RWPE2 (cell line): ENCODE results near the gene CRHR1.

Source experiments
- ATAC-seq: fragments of 200-7000 bp; cut with Tn5 transposase; 3 replicates; pipeline ENCODE4 v1.9.1; 2021; ENCODE audit warnings: low read depth
- DNase-seq: peaks from one replicate; pipeline ENCODE4 v3.0.0-alpha.2; 2020; ENCODE audit warnings: low spot score
- H3K27ac ChIP-seq: fragments of 450-650 bp; 2 replicates; pipeline ENCODE4 v1.5.1; 2017; ENCODE audit warnings: mild to moderate bottlenecking; ENCODE audit not compliant: poor library complexity, severe bottlenecking
- H3K27me3 ChIP-seq: fragments of 250-450 bp; sonication (Bioruptor Pico); 2 replicates; pipeline ENCODE4 v1.5.1; 2021; ENCODE audit warnings: mild to moderate bottlenecking, moderate library complexity; ENCODE audit not compliant: insufficient read depth, poor library complexity, severe bottlenecking
- H3K36me3 ChIP-seq: fragments of 250-450 bp; sonication (Bioruptor Pico); 2 replicates; pipeline ENCODE4 v1.5.1; 2020; ENCODE audit warnings: low read depth, mild to moderate bottlenecking, moderate library complexity
- H3K4me1 ChIP-seq: fragments of 250-450 bp; sonication (Bioruptor Pico); 2 replicates; pipeline ENCODE4 v1.5.1; 2021; ENCODE audit warnings: mild to moderate bottlenecking, moderate library complexity; ENCODE audit not compliant: insufficient read depth, poor library complexity, severe bottlenecking
- H3K4me3 ChIP-seq: fragments of 250-450 bp; sonication (Bioruptor Pico); 2 replicates; pipeline ENCODE4 v1.5.1; 2021; ENCODE audit warnings: mild to moderate bottlenecking, moderate library complexity; ENCODE audit not compliant: severe bottlenecking
- H3K9me3 ChIP-seq: fragments of 250-450 bp; sonication (Bioruptor Pico); 2 replicates; pipeline ENCODE4 v1.5.1; 2021; ENCODE audit warnings: mild to moderate bottlenecking, moderate library complexity; ENCODE audit not compliant: severe bottlenecking
- TF ChIP-seq, protein P1 (sequence below): fragments of 450-650 bp; IDR thresholded peaks from one replicate; pipeline ENCODE4 v1.5.1; 2017; ENCODE audit warnings: mild to moderate bottlenecking, moderate library complexity; ENCODE audit not compliant: poor library complexity, severe bottlenecking

CRHR1 gene

DNA sequence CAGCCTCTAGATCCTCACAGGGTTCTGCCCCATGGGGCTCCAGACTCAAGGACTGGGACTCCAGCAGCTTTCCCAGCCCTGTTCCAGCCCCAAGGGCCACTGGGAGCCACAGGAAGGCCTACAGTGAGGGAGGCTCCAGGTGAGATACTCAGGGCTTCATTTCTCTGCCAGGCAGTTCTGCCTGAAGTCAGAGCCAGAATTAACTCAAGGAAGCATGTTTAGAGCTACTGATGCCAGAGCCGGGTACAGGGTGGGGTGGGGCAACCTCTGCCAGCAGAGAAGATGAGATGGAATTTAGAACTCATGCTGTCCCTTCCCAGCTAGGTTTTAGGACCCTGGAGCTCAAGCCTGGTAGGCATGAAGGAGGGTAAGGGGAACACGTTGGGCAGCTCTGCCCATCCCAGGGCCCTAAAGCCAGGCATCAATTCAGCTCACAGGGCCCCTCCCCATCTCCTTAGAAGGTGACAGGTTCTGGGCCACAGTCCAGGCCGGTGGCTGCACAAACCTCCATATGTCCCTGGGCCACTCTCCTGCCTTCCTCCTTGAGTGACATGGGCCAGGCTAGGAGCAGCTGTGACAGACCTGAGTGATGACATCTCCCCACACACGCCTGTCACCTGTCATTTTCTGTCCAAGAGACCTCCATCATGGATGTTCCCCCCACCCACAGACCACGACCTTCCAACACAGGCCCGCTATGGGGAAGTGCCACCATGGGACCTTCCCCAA lies 36.1 kb downstream of the CRHR1 start:
- Histone ChIP-seq H3K9me3 (no peaks in the 10 kb centered on the region), H3K36me3 (no peaks in the 10 kb centered on the region), H3K27me3 (no peaks in the 10 kb centered on the region), H3K27ac (no peak overlapping the region), H3K4me1 (no peaks in the 10 kb centered on the region), H3K4me3 (no peak overlapping the region)
- no peak for ATAC-seq
- DNase-seq = no peak
- TF ChIP-seq, protein P1, sequence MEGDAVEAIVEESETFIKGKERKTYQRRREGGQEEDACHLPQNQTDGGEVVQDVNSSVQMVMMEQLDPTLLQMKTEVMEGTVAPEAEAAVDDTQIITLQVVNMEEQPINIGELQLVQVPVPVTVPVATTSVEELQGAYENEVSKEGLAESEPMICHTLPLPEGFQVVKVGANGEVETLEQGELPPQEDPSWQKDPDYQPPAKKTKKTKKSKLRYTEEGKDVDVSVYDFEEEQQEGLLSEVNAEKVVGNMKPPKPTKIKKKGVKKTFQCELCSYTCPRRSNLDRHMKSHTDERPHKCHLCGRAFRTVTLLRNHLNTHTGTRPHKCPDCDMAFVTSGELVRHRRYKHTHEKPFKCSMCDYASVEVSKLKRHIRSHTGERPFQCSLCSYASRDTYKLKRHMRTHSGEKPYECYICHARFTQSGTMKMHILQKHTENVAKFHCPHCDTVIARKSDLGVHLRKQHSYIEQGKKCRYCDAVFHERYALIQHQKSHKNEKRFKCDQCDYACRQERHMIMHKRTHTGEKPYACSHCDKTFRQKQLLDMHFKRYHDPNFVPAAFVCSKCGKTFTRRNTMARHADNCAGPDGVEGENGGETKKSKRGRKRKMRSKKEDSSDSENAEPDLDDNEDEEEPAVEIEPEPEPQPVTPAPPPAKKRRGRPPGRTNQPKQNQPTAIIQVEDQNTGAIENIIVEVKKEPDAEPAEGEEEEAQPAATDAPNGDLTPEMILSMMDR = no peak

DNA sequence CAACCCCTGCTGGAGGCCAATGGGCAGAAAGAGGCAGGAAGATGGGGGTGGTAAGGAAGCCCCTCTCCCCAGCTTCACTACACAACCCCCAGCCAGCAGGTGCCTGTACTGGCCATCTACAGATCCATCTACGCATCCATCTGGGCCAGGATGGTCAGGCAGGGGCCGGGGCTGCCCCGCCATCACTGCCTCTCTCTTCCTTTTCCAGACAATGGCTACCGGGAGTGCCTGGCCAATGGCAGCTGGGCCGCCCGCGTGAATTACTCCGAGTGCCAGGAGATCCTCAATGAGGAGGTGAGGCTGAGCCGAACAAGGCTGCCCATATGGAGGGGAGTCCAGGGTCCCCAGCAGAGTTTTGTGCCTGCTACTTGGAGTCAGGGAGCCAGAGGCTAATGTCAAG lies 37.0 kb downstream of the CRHR1 start:
- DNase-seq (no peak), ATAC-seq (no peak)
- H3K27me3 ChIP-seq = no peaks in the 10 kb centered on the region
- no peak overlapping the region for H3K27ac ChIP-seq
- H3K9me3 ChIP-seq = no peaks in the 10 kb centered on the region
- H3K4me3 ChIP-seq = no peak overlapping the region
- H3K36me3 ChIP-seq = no peaks in the 10 kb centered on the region
- TF ChIP-seq, protein P1 = no peak
- no peaks in the 10 kb centered on the region for H3K4me1 ChIP-seq

DNA sequence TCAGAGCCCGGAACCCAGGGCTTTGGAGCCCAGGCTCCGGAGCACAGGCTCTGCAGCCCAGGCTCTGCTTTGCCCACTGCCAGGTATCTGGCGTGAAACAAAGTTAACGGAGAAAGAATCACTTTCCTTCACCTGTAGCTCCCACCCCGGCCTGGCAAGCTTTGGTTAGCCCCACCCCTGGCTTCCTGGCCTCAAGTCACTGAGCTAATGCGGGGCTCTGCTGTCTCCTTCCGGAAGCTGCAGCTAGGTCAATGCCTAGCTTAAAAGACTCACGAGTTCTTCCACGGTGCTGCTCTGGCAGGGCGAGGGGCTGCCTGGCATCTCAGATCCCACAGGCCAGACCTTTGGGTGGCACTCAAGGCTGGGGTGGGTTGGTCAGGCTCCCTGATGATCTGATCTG lies 39.5 kb downstream of the CRHR1 start:
- TF ChIP-seq, protein P1 = no peak

DNA sequence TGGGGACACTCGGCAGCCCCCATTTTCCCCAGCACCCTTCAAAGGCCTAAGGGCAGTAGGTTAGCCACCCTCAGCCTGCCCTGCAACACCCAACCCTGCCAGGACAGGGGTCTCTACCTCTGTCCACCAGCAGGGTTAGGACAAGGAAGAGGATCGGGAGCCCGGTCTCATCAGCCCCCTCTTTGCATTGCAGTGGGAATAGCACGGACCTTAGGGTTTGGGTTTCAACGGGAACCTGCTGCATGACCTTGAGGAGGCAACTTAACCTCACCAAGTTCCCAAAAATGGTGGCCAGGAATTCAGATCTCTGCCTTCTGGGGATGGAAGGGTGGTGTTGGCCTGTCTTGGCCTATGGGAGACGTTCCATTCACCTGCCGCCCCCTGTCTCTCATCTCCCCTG lies 40.4 kb downstream of the CRHR1 start:
- H3K4me1 ChIP-seq = no peaks in the 10 kb centered on the region
- TF ChIP-seq, protein P1 = no peak
- H3K27me3 ChIP-seq = no peaks in the 10 kb centered on the region
- H3K9me3 ChIP-seq = no peaks in the 10 kb centered on the region
- no peaks in the 10 kb centered on the region for H3K36me3 ChIP-seq
- no peak overlapping the region for H3K4me3 ChIP-seq
- no peak for DNase-seq
- no peak for ATAC-seq
- no peak overlapping the region for H3K27ac ChIP-seq

More for the DNA sequence above, 39.5 kb downstream of the CRHR1 start:
- Histone ChIP-seq H3K9me3 (no peaks in the 10 kb centered on the region), H3K4me3 (no peak overlapping the region), H3K4me1 (no peaks in the 10 kb centered on the region), H3K27ac (no peak overlapping the region), H3K27me3 (no peaks in the 10 kb centered on the region), H3K36me3 (no peaks in the 10 kb centered on the region)
- DNase-seq (no peak), ATAC-seq (no peak)

DNA sequence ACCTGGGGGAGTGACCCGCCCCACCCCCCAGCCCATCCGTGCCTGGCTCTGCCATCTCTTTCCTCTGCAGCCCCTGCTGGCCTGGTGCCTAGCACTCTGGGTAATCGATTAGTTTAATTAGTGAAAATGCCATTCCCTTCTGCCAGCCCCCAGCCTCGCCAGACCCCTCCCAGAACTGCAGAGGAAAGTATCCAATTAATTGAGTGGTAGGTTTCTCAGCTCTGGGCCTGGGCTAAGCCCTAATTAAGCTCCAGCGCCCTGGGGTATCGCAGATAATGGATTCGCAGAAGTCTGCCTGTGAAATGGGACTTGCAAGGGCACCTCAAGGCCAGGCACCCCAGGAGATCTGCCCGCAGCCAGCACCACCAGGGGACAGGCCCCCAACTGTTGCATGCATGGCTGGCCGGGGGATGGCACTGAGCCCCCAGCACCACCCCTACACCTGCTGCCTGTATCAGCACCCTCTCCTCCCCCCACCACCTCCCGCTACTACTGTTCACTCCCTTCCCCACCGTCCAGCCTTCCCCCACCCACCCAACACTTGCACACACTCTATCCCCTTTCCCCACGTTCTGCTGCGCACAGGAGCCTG lies 40.9 kb downstream of the CRHR1 start:
- H3K27ac ChIP-seq = no peak overlapping the region
- no peaks in the 10 kb centered on the region for H3K27me3 ChIP-seq
- H3K9me3 ChIP-seq = no peaks in the 10 kb centered on the region
- no peaks in the 10 kb centered on the region for H3K36me3 ChIP-seq
- no peak overlapping the region for H3K4me3 ChIP-seq
- TF ChIP-seq, protein P1 = no peak
- DNase-seq (no peak), ATAC-seq (no peak)
- H3K4me1 ChIP-seq = no peaks in the 10 kb centered on the region
